Common myeloid progenitor, CD34-positive (primary cell): Measurements from ENCODE around the gene NCEH1.
"Not testable (repeated sequence)": the region's sequence is repeated elsewhere in the genome, so short reads cannot be mapped to it uniquely, and the experiment has no call there.

ENCODE experiments used
- CTCF ChIA-PET: fragments of 350-600 bp; sonication (Branson Sonifier 250); formaldehyde crosslinking; loops from one replicate; lab custom pipeline; 2021; ENCODE audit warnings: antibody characterized with exemption; lab: Charles Lee
- POLR2A ChIA-PET: fragments of 350-600 bp; sonication (Branson Sonifier 250); formaldehyde crosslinking; loops from one replicate; lab custom pipeline; 2021; ENCODE audit warnings: antibody characterized with exemption; lab: Charles Lee
- DNase-seq, 3 donors: peaks; one replicate each; pipeline versions ENCODE4 v3.0.0 to v3.0.0-alpha.2; 2013
- H3K27ac ChIP-seq, 2 experiments: 1 replicate in 1 of 2; 2 replicates in 1 of 2; pipeline ENCODE4 v1.7.0; 2013; ENCODE audit warnings: inconsistent platforms in 2 of 2, low read length in 2 of 2, mild to moderate bottlenecking in 2 of 2, low read depth in 1 of 2, moderate library complexity in 1 of 2; ENCODE audit not compliant: severe bottlenecking in 2 of 2, insufficient read depth in 1 of 2, poor library complexity in 1 of 2
- H3K27me3 ChIP-seq, 5 experiments: replicated peaks in 2 of 5; 1 replicate in 3 of 5; 2 replicates in 2 of 5; pipeline versions ENCODE4 v1.6.1 to v1.7.0; 2013; ENCODE audit warnings: low read length in 4 of 5, mild to moderate bottlenecking in 2 of 5, moderate library complexity in 2 of 5, inconsistent platforms in 1 of 5; ENCODE audit not compliant: insufficient read depth in 5 of 5, control insufficient read depth in 4 of 5
- H3K36me3 ChIP-seq, 4 experiments: 1 replicate in 2 of 4; 2 replicates in 2 of 4; pipeline versions ENCODE4 v1.6.1 to v1.7.0; 2013; ENCODE audit warnings: low read length in 3 of 4, control low read depth in 1 of 4, mild to moderate bottlenecking in 1 of 4; ENCODE audit not compliant: control insufficient read depth in 4 of 4, insufficient read depth in 4 of 4
- H3K4me1 ChIP-seq, 4 experiments: 1 replicate in 3 of 4; 2 replicates in 1 of 4; pipeline versions ENCODE4 v1.6.1 to v1.7.1; 2013; ENCODE audit warnings: low read length in 3 of 4, mild to moderate bottlenecking in 3 of 4, control low read depth in 1 of 4, inconsistent platforms in 1 of 4, moderate library complexity in 1 of 4; ENCODE audit not compliant: control insufficient read depth in 4 of 4, insufficient read depth in 4 of 4; ENCODE audit errors: control extremely low read depth in 1 of 4
- H3K4me3 ChIP-seq, 7 experiments: 1 replicate in 4 of 7; 2 replicates in 3 of 7; pipeline versions ENCODE4 v1.5.1 to v1.7.0; 2013; ENCODE audit warnings: mild to moderate bottlenecking in 7 of 7, low read length in 6 of 7, moderate library complexity in 6 of 7, inconsistent platforms in 2 of 7, low read depth in 2 of 7, control low read depth in 1 of 7; ENCODE audit not compliant: insufficient read depth in 4 of 7, control insufficient read depth in 1 of 7; ENCODE audit errors: extremely low read depth in 1 of 7
- H3K9me3 ChIP-seq, 5 experiments: 1 replicate in 4 of 5; 2 replicates in 1 of 5; pipeline versions ENCODE4 v1.6.1 to v1.7.1; 2013; ENCODE audit warnings: low read length in 4 of 5, mild to moderate bottlenecking in 2 of 5, inconsistent platforms in 1 of 5, low read depth in 1 of 5, moderate library complexity in 1 of 5; ENCODE audit not compliant: control insufficient read depth in 4 of 5, insufficient read depth in 2 of 5; ENCODE audit errors: control extremely low read depth in 1 of 5
- WGBS: methylation state at CpG from one replicate; pipeline ENCODE4 v1.1.5; 2013; ENCODE audit not compliant: insufficient coverage; 5-methylcytosine and 5-hydroxymethylcytosine counted together

NCEH1 gene

GRCh38 chr3:172707967-172708366 lies 2.9 kb downstream of the NCEH1 start:
- ChIA-PET POLR2A (no interaction called here), CTCF (interaction anchor here (1.3 kb wide), 1 partner anchor 32 kb away, joined by 3 read pairs; no protein-coding TSS in a partner anchor)
- H3K27ac ChIP-seq, result no peak overlapping the region

GRCh38 chr3:172707030-172707429 lies 3.8 kb downstream of the NCEH1 start:
- Histone ChIP-seq H3K27me3 (no peaks in the 10 kb centered on the region), H3K9me3 (no peaks in the 10 kb centered on the region), H3K4me3 (no peak overlapping the region), H3K4me1 (peaks cover 10 to 27% (median 18%) of the 10 kb centered on the region in 4 experiments), H3K27ac (no peak overlapping the region), H3K36me3 (no peaks in the 10 kb centered on the region)
- WGBS, result 93% methylated on average over 2 of the region's 2 CpGs
- DNase-seq, result peak in 1 of 3 donors; percentile 10
- CTCF ChIA-PET, result interaction anchor here (1.3 kb wide), 1 partner anchor 31 kb away, joined by 3 read pairs; no protein-coding TSS in a partner anchor
- POLR2A ChIA-PET, result no interaction called here

More at GRCh38 chr3:172707967-172708366, 2.9 kb downstream of the NCEH1 start:
- H3K36me3 ChIP-seq, result no peaks in the 10 kb centered on the region
- peaks cover 10 to 27% (median 18%) of the 10 kb centered on the region in 4 experiments for H3K4me1 ChIP-seq
- H3K4me3 ChIP-seq, result no peak overlapping the region
- DNase-seq, result no peak
- no peaks in the 10 kb centered on the region for H3K27me3 ChIP-seq
- no peaks in the 10 kb centered on the region for H3K9me3 ChIP-seq
- WGBS, result no CpG with 5 or more reads among the region's 1 CpG

- H3K9me3 ChIP-seq, result no peaks in the 10 kb centered on the region
- H3K27me3 ChIP-seq, result no peaks in the 10 kb centered on the region
- H3K4me3 ChIP-seq, result no peak overlapping the region
- no peak overlapping the region for H3K27ac ChIP-seq
- WGBS, result 100% methylated on average over 2 of the region's 4 CpGs
- DNase-seq, result no peak
- no peaks in the 10 kb centered on the region for H3K36me3 ChIP-seq
- ChIA-PET POLR2A (no interaction called here), CTCF (interaction anchor here (1.2 kb wide), 1 partner anchor 12 kb away, joined by 6 read pairs; no protein-coding TSS in a partner anchor)
- H3K4me1 ChIP-seq, result peaks cover 5 to 15% (median 9%) of the 10 kb centered on the region in 4 experiments
Observed at GRCh38 chr3:172705170-172705569, 5.7 kb downstream of the NCEH1 start.

GRCh38 chr3:172704001-172704400 lies 6.9 kb downstream of the NCEH1 start:
- no peak for DNase-seq
- Histone ChIP-seq H3K36me3 (no peaks in the 10 kb centered on the region), H3K27me3 (no peaks in the 10 kb centered on the region), H3K9me3 (no peaks in the 10 kb centered on the region), H3K4me3 (no peak overlapping the region), H3K4me1 (peaks cover 0 to 10% (median 6%) of the 10 kb centered on the region in 4 experiments), H3K27ac (no peak overlapping the region)
- WGBS, result no CpG with 5 or more reads among the region's 1 CpG
- ChIA-PET POLR2A (interaction anchor here (0.6 kb wide), 1 partner anchor 243 kb away, joined by 4 read pairs; no protein-coding TSS in a partner anchor), CTCF (interaction anchor here (0.7 to 1.5 kb wide), 5 partner anchors 11 to 31 kb away, joined by 3 to 6 read pairs (median 3); no protein-coding TSS in a partner anchor)

- 100% methylated on average over 2 of the region's 3 CpGs for WGBS
- H3K9me3 ChIP-seq, DNase-seq: not testable (repeated sequence)
Observed at GRCh38 chr3:172702731-172703130, 8.1 kb downstream of the NCEH1 start.

GRCh38 chr3:172702256-172702655 lies 8.6 kb downstream of the NCEH1 start:
- 90% methylated on average over 3 of the region's 3 CpGs for WGBS

More at GRCh38 chr3:172702731-172703130, 8.1 kb downstream of the NCEH1 start:
- H3K27ac ChIP-seq, H3K27me3 ChIP-seq, H3K4me3 ChIP-seq, H3K36me3 ChIP-seq, POLR2A ChIA-PET: not testable (repeated sequence)
- peaks cover 3 to 20% (median 12%) of the 10 kb centered on the region in 4 experiments for H3K4me1 ChIP-seq
- CTCF ChIA-PET, result interaction anchor here (1.0 to 1.5 kb wide), 2 partner anchors 10 to 34 kb away, joined by 3 to 4 read pairs; no protein-coding TSS in a partner anchor

GRCh38 chr3:172701751-172702150 lies 9.1 kb downstream of the NCEH1 start:
- POLR2A ChIA-PET, result no interaction called here
- DNase-seq, result no peak
- H3K36me3 ChIP-seq, result no peaks in the 10 kb centered on the region
- H3K27me3 ChIP-seq, result no peaks in the 10 kb centered on the region
- H3K9me3 ChIP-seq, result no peaks in the 10 kb centered on the region
- no peak overlapping the region for H3K27ac ChIP-seq
- WGBS, result 94% methylated on average over 2 of the region's 3 CpGs
- H3K4me1 ChIP-seq, result peaks cover 3 to 20% (median 13%) of the 10 kb centered on the region in 4 experiments
- CTCF ChIA-PET, result interaction anchor here (0.7 to 1.4 kb wide), 4 partner anchors 10 to 46 kb away, joined by 3 read pairs; no protein-coding TSS in a partner anchor
- H3K4me3 ChIP-seq, result no peak overlapping the region

More at GRCh38 chr3:172702256-172702655, 8.6 kb downstream of the NCEH1 start:
- Histone ChIP-seq H3K27me3 (no peaks in the 10 kb centered on the region), H3K4me3 (no peak overlapping the region), H3K36me3 (no peaks in the 10 kb centered on the region), H3K27ac (no peak overlapping the region), H3K4me1 (peaks cover 3 to 20% (median 13%) of the 10 kb centered on the region in 4 experiments), H3K9me3 (no peaks in the 10 kb centered on the region)
- no peak for DNase-seq
- POLR2A ChIA-PET, result no interaction called here
- CTCF ChIA-PET, result interaction anchor here (1.0 to 1.5 kb wide), 2 partner anchors 10 to 33 kb away, joined by 3 to 4 read pairs; no protein-coding TSS in a partner anchor
